Right lobe of liver (tissue), 6 donors: Measurements from ENCODE around the gene CYLD. TPM values are rescaled to one million over a fixed set of nuclear protein-coding genes. Genes with fewer than 3 reads are reported as not detected.

Experiments
- ATAC-seq, 4 donors: fragments of 200-7000 bp; cut with Tn5 transposase; one replicate each; pipeline ENCODE4 v1.9.1; 2020; ENCODE audit warnings: mild to moderate bottlenecking in 4 of 4, moderate library complexity in 4 of 4
- DNase-seq, 3 donors: peaks; one replicate each; pipeline ENCODE4 v3.0.0-alpha.2; 2020
- H3K27ac ChIP-seq, 3 donors: fragments of 200-600 bp; one replicate each; pipeline ENCODE4 v1.8.0; 2022
- H3K27me3 ChIP-seq, 2 donors: fragments of 200-600 bp; one replicate each; pipeline ENCODE4 v1.8.0; 2022
- H3K36me3 ChIP-seq, 4 donors: fragments of 200-600 bp; sonication (generic) in 1 of 4; one replicate each; pipeline versions ENCODE4 v1.5.1 to v1.8.0; 2017 to 2022; ENCODE audit warnings: control low read depth in 1 of 4
- H3K4me1 ChIP-seq, 4 donors: fragments of 200-600 bp; sonication (generic) in 1 of 4; one replicate each; pipeline versions ENCODE4 v1.5.1 to v1.8.0; 2017 to 2022; ENCODE audit warnings: control low read depth in 1 of 4
- H3K4me3 ChIP-seq, 3 donors: fragments of 200-600 bp; one replicate each; pipeline ENCODE4 v1.8.0; 2022
- H3K9me3 ChIP-seq, 4 donors: fragments of 200-600 bp; sonication (generic) in 1 of 4; one replicate each; pipeline versions ENCODE4 v1.5.1 to v1.8.0; 2017 to 2022; ENCODE audit warnings: control low read depth in 1 of 4
- CTCF ChIP-seq, 4 donors: fragments of 200-600 bp in 3 of 4; fragments of 450-650 bp in 1 of 4; IDR thresholded peaks; one replicate each; pipeline versions ENCODE4 v1.5.1 to v1.8.0; 2016 to 2022; ENCODE audit warnings: antibody characterized with exemption in 4 of 4, mild to moderate bottlenecking in 2 of 4
- POLR2A ChIP-seq: fragments of 450-650 bp; IDR thresholded peaks from one replicate; pipeline ENCODE4 v1.6.1; 2017; ENCODE audit warnings: antibody characterized with exemption, mild to moderate bottlenecking
- WGBS: methylation state at CpG from one replicate; pipeline ENCODE4 v1.1.6; 2018; ENCODE audit warnings: low coverage, low lambda C conversion rate; ENCODE audit not compliant: insufficient coverage; ENCODE audit errors: missing lambda C conversion rate; 5-methylcytosine and 5-hydroxymethylcytosine counted together
- intact Hi-C, 2 donors: fragments of 100-400 bp; cut with DNase I; formaldehyde crosslinking; loops; one replicate each; pipeline versions ENCODE4 v1.11.2 to v1.14.1; 2022
- total RNA-seq, 6 experiments: library from RNA; depleted of rRNA in 2 of 6; stranded (reverse); fragments of >200 nt in 2 of 6; fragmentation: NEBNext Ultra II Directional in 3 of 6; extraction: Animal tissue kit (Norgen Biotek cat#: 25700) in 3 of 6; gene quantifications; one replicate each; pipeline versions ENCODE4 v1.1.0 to v1.2.4, GENCODE V29; 2016 to 2023
- donor health status: DM: no; HTN: yes; CAD: no.
- donor health status: DM: no; HTN: no; CAD: no.
- donor health status: DM: no; HTN: no; CAD: no.
- donor health status: DM: no; HTN: yes; CAD: no.
- donor health status: DM: no; HTN: yes; CAD: no.

CYLD gene
- total RNA-seq, 6 experiments from 2014 or later: 17.0 to 34.2 (median 19.5) TPM

DNA sequence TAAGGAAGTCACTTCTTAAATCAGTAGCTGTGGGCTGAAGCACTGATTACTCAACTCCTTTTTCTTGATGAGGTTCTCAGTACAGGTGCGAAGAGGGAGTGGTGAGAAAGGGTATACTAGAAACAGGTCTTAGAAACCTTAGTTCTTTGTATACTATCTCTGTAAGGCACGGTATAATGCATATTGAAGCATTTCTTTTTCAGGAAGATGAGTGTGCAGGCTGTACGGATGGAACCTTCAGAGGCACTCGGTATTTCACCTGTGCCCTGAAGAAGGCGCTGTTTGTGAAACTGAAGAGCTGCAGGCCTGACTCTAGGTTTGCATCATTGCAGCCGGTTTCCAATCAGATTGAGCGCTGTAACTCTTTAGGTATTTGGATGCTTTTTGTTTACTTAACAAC lies 39.2 kb downstream of the CYLD start:
- peaks cover 0 to 56% (median 10%) of the 10 kb centered on the region in 4 donors for H3K36me3 ChIP-seq
- 91% methylated on average over 7 of the region's 7 CpGs for WGBS
- intact Hi-C loops: no loop called here
- ATAC-seq (no peak), DNase-seq (no peak)
- no peaks in the 10 kb centered on the region for H3K9me3 ChIP-seq
- no peak overlapping the region for H3K4me3 ChIP-seq
- H3K27me3 ChIP-seq: no peaks in the 10 kb centered on the region
- no peaks in the 10 kb centered on the region for H3K4me1 ChIP-seq
- TF ChIP-seq POLR2A (no peak), CTCF (IDR thresholded peaks at IDR 0.05) (no peak)
- no peak overlapping the region for H3K27ac ChIP-seq

GRCh38 chr16:50781518-50781917 lies 39.6 kb downstream of the CYLD start:
- Histone ChIP-seq H3K9me3 (no peaks in the 10 kb centered on the region), H3K27me3 (no peaks in the 10 kb centered on the region), H3K27ac (no peak overlapping the region), H3K36me3 (peaks cover 0 to 56% (median 10%) of the 10 kb centered on the region in 4 donors), H3K4me3 (no peak overlapping the region), H3K4me1 (no peaks in the 10 kb centered on the region)
- no peak for TF ChIP-seq POLR2A
- DNase-seq: no peak
- intact Hi-C loops: no loop called here
- no peak for ATAC-seq
- 82% methylated on average over 3 of the region's 3 CpGs for WGBS

- intact Hi-C loops: no loop called here
- TF ChIP-seq CTCF (IDR thresholded peaks at IDR 0.05) (no peak), POLR2A (no peak)
- no peak overlapping the region for H3K4me3 ChIP-seq
- no peak for DNase-seq
- no peaks in the 10 kb centered on the region for H3K27me3 ChIP-seq
- peaks cover 3 to 28% (median 15%) of the 10 kb centered on the region in 4 donors for H3K36me3 ChIP-seq
- H3K9me3 ChIP-seq: no peaks in the 10 kb centered on the region
- H3K4me1 ChIP-seq: no peaks in the 10 kb centered on the region
- ATAC-seq: no peak
- no peak overlapping the region for H3K27ac ChIP-seq
Measured at GRCh38 chr16:50789757-50790156, 47.9 kb downstream of the CYLD start.

DNA sequence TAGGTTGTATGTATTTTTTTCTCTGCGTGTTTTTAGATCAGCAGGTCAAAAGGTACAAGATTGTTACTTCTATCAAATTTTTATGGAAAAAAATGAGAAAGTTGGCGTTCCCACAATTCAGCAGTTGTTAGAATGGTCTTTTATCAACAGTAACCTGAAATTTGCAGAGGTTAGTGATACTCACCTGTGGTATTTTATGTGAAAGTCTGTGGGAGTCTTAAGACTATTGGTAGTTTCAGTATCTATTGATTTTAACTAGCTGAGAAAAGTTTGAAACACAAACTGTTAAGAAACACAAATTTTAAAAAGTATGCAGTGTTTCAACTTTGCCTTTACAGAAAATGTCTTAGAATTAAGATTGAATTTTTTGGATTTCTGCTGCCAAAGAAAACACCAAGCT lies 49.6 kb downstream of the CYLD start:
- intact Hi-C loops: no loop called here
- Histone ChIP-seq H3K9me3 (no peaks in the 10 kb centered on the region), H3K4me3 (no peak overlapping the region), H3K27ac (no peak overlapping the region), H3K4me1 (no peaks in the 10 kb centered on the region), H3K36me3 (peaks cover 3 to 35% (median 14%) of the 10 kb centered on the region in 4 donors), H3K27me3 (no peaks in the 10 kb centered on the region)
- DNase-seq: no peak
- no peak for ATAC-seq
- TF ChIP-seq POLR2A: no peak
- TF ChIP-seq CTCF (IDR thresholded peaks at IDR 0.05): no peak
- 98% methylated on average over 2 of the region's 2 CpGs for WGBS

GRCh38 chr16:50796829-50797228 lies 54.9 kb downstream of the CYLD start:
- Histone ChIP-seq H3K36me3 (peaks cover 4 to 52% (median 15%) of the 10 kb centered on the region in 4 donors), H3K4me3 (no peak overlapping the region), H3K27ac (no peak overlapping the region), H3K9me3 (no peaks in the 10 kb centered on the region), H3K4me1 (no peaks in the 10 kb centered on the region), H3K27me3 (no peaks in the 10 kb centered on the region)
- DNase-seq (no peak), ATAC-seq (no peak)
- intact Hi-C loops: no loop called here
- 100% methylated on average over 1 of the region's 1 CpG for WGBS
- TF ChIP-seq POLR2A (no peak), CTCF (IDR thresholded peaks at IDR 0.05) (no peak)
